ENCODE measurements around the gene SYNJ1. TPM values are rescaled to one million over a fixed set of nuclear protein-coding genes. Genes with fewer than 3 reads are reported as not detected.

The SYNJ1 gene
- total and polyA plus RNA-seq, 2 of the 4 experiments (the other 2 are of a cell fraction): 3.6 to 4.6 TPM

GRCh38 chr21:32748529-32748928 is 20.7 kb upstream of the SYNJ1 start:
- in situ Hi-C loops (cut with MboI; ENCODE audit: low sequenced_read_pairs): loop anchor here (25.0 kb wide), 1 partner anchor 361 kb away; the partner anchor contains the start of gene URB1
- POLR2A ChIA-PET (ENCODE audit: unreplicated experiment): no interaction called here

More at GRCh38 chr21:32748529-32748928, 20.7 kb upstream of the SYNJ1 start:
- Histone ChIP-seq H4K91ac (ENCODE audit: insufficient read depth, low read depth, low read length) (no peak overlapping the region), H3K36me3 (ENCODE audit: control insufficient read depth, insufficient read depth, low read length) (peaks cover 28% of the 10 kb centered on the region), H3K9me3 (ENCODE audit: control insufficient read depth, insufficient read depth, low read length) (no peaks in the 10 kb centered on the region), H2BK120ac (ENCODE audit: low read depth, low read length) (no peak overlapping the region), H4K20me1 (ENCODE audit: insufficient read depth, low read length) (no peaks in the 10 kb centered on the region), H4K5ac (ENCODE audit: low read depth, low read length) (no peak overlapping the region), H2AK9ac (replicated peaks; ENCODE audit: low read depth, low read length, poor library complexity) (no peak overlapping the region), H3K18ac (ENCODE audit: low read depth, low read length) (no peak overlapping the region), H3K27me3 (ENCODE audit: control insufficient read depth, insufficient read depth, low read length) (no peaks in the 10 kb centered on the region), H3K4me3 (ENCODE audit: insufficient read depth, low read depth, low read length) (no peak overlapping the region), H3K27ac (ENCODE audit: insufficient read depth, low read length) (no peak overlapping the region), H3K4me2 (ENCODE audit: low read depth, low read length) (no peak overlapping the region), H3K23ac (ENCODE audit: low read depth, low read length) (no peak overlapping the region), H2AK5ac (ENCODE audit: low read depth, low read length) (no peak overlapping the region), H3K4ac (ENCODE audit: low read depth, low read length) (no peak overlapping the region), H2BK15ac (ENCODE audit: low read depth, low read length) (no peak overlapping the region), H2AFZ (replicated peaks; ENCODE audit: low read length, poor library complexity) (no peak overlapping the region), H4K8ac (ENCODE audit: low read depth in 2 of 2, low read length in 2 of 2) (no peak overlapping the region), H3K56ac (ENCODE audit: extremely low read depth, insufficient read depth, low read length) (no peak overlapping the region), H3K9me1 (ENCODE audit: insufficient read depth, low read length) (no peaks in the 10 kb centered on the region), H3K9ac (ENCODE audit: low read depth, low read length) (no peak overlapping the region), H3K4me1 (ENCODE audit: control insufficient read depth, insufficient read depth, low read length) (no peaks in the 10 kb centered on the region), H2BK5ac (ENCODE audit: low read depth, low read length, poor library complexity, severe bottlenecking) (no peak overlapping the region), H3K14ac (replicated peaks; ENCODE audit: low read depth, low read length) (no peak overlapping the region), H2BK20ac (ENCODE audit: low read depth, low read length) (no peak overlapping the region), H3K79me1 (ENCODE audit: low read depth in 1 of 2, low read length in 2 of 2) (peaks cover 3 to 10% of the 10 kb centered on the region in 2 experiments)
- no TSS peak for BruUV-seq (replicated peaks)
- WGBS, 2 experiments (ENCODE audit: extremely low coverage in 2 of 2, insufficient read length in 1 of 2): no CpG with 5 or more reads among the region's 5 CpGs
- CTCF ChIA-PET: no interaction called here
- DNase-seq (no peak), ATAC-seq (ENCODE audit: low read depth) (no peak)
- TF ChIP-seq FOS (IDR thresholded peaks at IDR 0.05; ENCODE audit: low read depth, low read length) (no peak), POLR2A (IDR thresholded peaks at IDR 0.05; ENCODE audit: low read depth, low read length) (no peak), CHD1 (IDR thresholded peaks at IDR 0.05; ENCODE audit: low read depth, low read length) (no peak), USF2 (IDR thresholded peaks at IDR 0.05; ENCODE audit: low read depth, low read length) (no peak), SMC3 (IDR thresholded peaks at IDR 0.05; ENCODE audit: low read depth, low read length) (no peak), RCOR1 (IDR thresholded peaks at IDR 0.05; ENCODE audit: insufficient replicate concordance, low read length) (no peak), ELK1 (IDR thresholded peaks at IDR 0.05; ENCODE audit: borderline replicate concordance, low read depth, low read length) (no peak), MXI1 (IDR thresholded peaks at IDR 0.05; ENCODE audit: borderline replicate concordance, low read depth, low read length) (no peak), CEBPB (IDR thresholded peaks at IDR 0.05; ENCODE audit: low read depth, low read length) (no peak), NFE2L2 (IDR thresholded peaks at IDR 0.05; ENCODE audit: low read depth, low read length) (no peak), BHLHE40 (IDR thresholded peaks at IDR 0.05; ENCODE audit: low read depth, low read length) (no peak), RFX5 (IDR thresholded peaks at IDR 0.05; ENCODE audit: low read depth, low read length) (no peak), CTCF (conservative IDR thresholded peaks at IDR 0.05; ENCODE audit: low read depth, low read length) (no peak), MAFK (IDR thresholded peaks at IDR 0.05; ENCODE audit: low read depth, low read length) (no peak), MAZ (IDR thresholded peaks at IDR 0.05; ENCODE audit: borderline replicate concordance, low read depth, low read length) (no peak), RAD21 (IDR thresholded peaks at IDR 0.05; ENCODE audit: low read length) (no peak)
- intact Hi-C loops (cut with micrococcal nuclease) (no loop called here), dilution Hi-C loops (cut with HindIII; ENCODE audit: low sequenced_read_pairs, unreplicated experiment) (no loop called here)
